Measurements from ENCODE around the gene PCBD1. TPM values are rescaled to one million over a fixed set of nuclear protein-coding genes. Genes with fewer than 3 reads are reported as not detected.
A peak's percentile ranks its signal among the peaks of the same experiment; 100 is the strongest.

The PCBD1 gene
- total and polyA plus RNA-seq, 2 donors from 2014 or later: 90.1 to 371 TPM

- intact Hi-C loops (cut with DNase I): loop anchor here (10.0 kb wide), 2 partner anchors 65 to 415 kb away; partner anchors contain the start of gene SGPL1
- no peak overlapping the region for H3K4me3 ChIP-seq (ENCODE audit: low read length in 3 of 3)
- no peaks in the 10 kb centered on the region for H3K4me1 ChIP-seq (ENCODE audit: control insufficient read depth in 2 of 3, insufficient read depth in 2 of 3, low read depth in 1 of 3, low read length in 3 of 3)
- H3K27ac ChIP-seq (ENCODE audit: low read depth in 2 of 2, low read length in 2 of 2): no peak overlapping the region
- peak; percentile 74 for FAIRE-seq
- H3K27me3 ChIP-seq (ENCODE audit: control insufficient read depth, insufficient read depth, low read length): no peaks in the 10 kb centered on the region
- H3K36me3 ChIP-seq (ENCODE audit: control insufficient read depth in 2 of 3, insufficient read depth in 3 of 3, low read length in 3 of 3): peaks cover 0 to 33% (median 19%) of the 10 kb centered on the region in 3 donors
- H3K9me3 ChIP-seq (ENCODE audit: control insufficient read depth in 2 of 3, insufficient read depth in 1 of 3, low read length in 3 of 3): no peaks in the 10 kb centered on the region
- peak; percentile 96 for TF ChIP-seq CTCF (IDR thresholded peaks at IDR 0.05; ENCODE audit: borderline replicate concordance, extremely low read depth, insufficient read depth)
- H3K9ac ChIP-seq (ENCODE audit: low read length in 3 of 3): no peak overlapping the region
- DNase-seq: peak; percentile 79 to 89 (median 80)
Measured at GRCh38 chr10:70880077-70880534, 8.3 kb downstream of the PCBD1 start.

- DNase-seq (no peak), FAIRE-seq (no peak)
- intact Hi-C loops (cut with DNase I): loop anchor here (10.0 kb wide), 1 partner anchor 314 kb away; no protein-coding TSS in a partner anchor
- TF ChIP-seq CTCF (IDR thresholded peaks at IDR 0.05; ENCODE audit: borderline replicate concordance, extremely low read depth, insufficient read depth): no peak
- Histone ChIP-seq H3K4me1 (ENCODE audit: control insufficient read depth in 2 of 3, insufficient read depth in 2 of 3, low read depth in 1 of 3, low read length in 3 of 3) (no peaks in the 10 kb centered on the region), H3K4me3 (ENCODE audit: low read length in 3 of 3) (no peak overlapping the region), H3K27ac (ENCODE audit: low read depth in 2 of 2, low read length in 2 of 2) (no peak overlapping the region), H3K36me3 (ENCODE audit: control insufficient read depth in 2 of 3, insufficient read depth in 3 of 3, low read length in 3 of 3) (peaks cover 0 to 29% (median 15%) of the 10 kb centered on the region in 3 donors), H3K27me3 (ENCODE audit: control insufficient read depth, insufficient read depth, low read length) (no peaks in the 10 kb centered on the region), H3K9ac (ENCODE audit: low read length in 3 of 3) (no peak overlapping the region), H3K9me3 (ENCODE audit: control insufficient read depth in 2 of 3, insufficient read depth in 1 of 3, low read length in 3 of 3) (no peaks in the 10 kb centered on the region)
Measured at GRCh38 chr10:70879207-70879606, 9.2 kb downstream of the PCBD1 start.

GRCh38 chr10:70874061-70874460 is 14.3 kb downstream of the PCBD1 start:
- no peaks in the 10 kb centered on the region for H3K27me3 ChIP-seq (ENCODE audit: control insufficient read depth, insufficient read depth, low read length)
- FAIRE-seq (no peak), DNase-seq (no peak)
- intact Hi-C loops (cut with DNase I): loop anchor here (10.0 kb wide), 1 partner anchor 309 kb away; no protein-coding TSS in a partner anchor
- no peak overlapping the region for H3K9ac ChIP-seq (ENCODE audit: low read length in 3 of 3)
- H3K27ac ChIP-seq (ENCODE audit: low read depth in 2 of 2, low read length in 2 of 2): no peak overlapping the region
- H3K4me1 ChIP-seq (ENCODE audit: control insufficient read depth in 2 of 3, insufficient read depth in 2 of 3, low read depth in 1 of 3, low read length in 3 of 3): no peaks in the 10 kb centered on the region
- H3K36me3 ChIP-seq (ENCODE audit: control insufficient read depth in 2 of 3, insufficient read depth in 3 of 3, low read length in 3 of 3): peaks cover 3 to 34% (median 22%) of the 10 kb centered on the region in 3 donors
- H3K4me3 ChIP-seq (ENCODE audit: low read length in 3 of 3): no peak overlapping the region
- no peak for TF ChIP-seq CTCF (IDR thresholded peaks at IDR 0.05; ENCODE audit: borderline replicate concordance, extremely low read depth, insufficient read depth)
- no peaks in the 10 kb centered on the region for H3K9me3 ChIP-seq (ENCODE audit: control insufficient read depth in 2 of 3, insufficient read depth in 1 of 3, low read length in 3 of 3)

- no peak overlapping the region for H3K9ac ChIP-seq (ENCODE audit: low read length in 3 of 3)
- peaks cover 3 to 38% (median 21%) of the 10 kb centered on the region in 3 donors for H3K36me3 ChIP-seq (ENCODE audit: control insufficient read depth in 2 of 3, insufficient read depth in 3 of 3, low read length in 3 of 3)
- no peak for TF ChIP-seq CTCF (IDR thresholded peaks at IDR 0.05; ENCODE audit: borderline replicate concordance, extremely low read depth, insufficient read depth)
- FAIRE-seq: no peak
- H3K4me3 ChIP-seq (ENCODE audit: low read length in 3 of 3): no peak overlapping the region
- no peaks in the 10 kb centered on the region for H3K27me3 ChIP-seq (ENCODE audit: control insufficient read depth, insufficient read depth, low read length)
- no peaks in the 10 kb centered on the region for H3K4me1 ChIP-seq (ENCODE audit: control insufficient read depth in 2 of 3, insufficient read depth in 2 of 3, low read depth in 1 of 3, low read length in 3 of 3)
- no peaks in the 10 kb centered on the region for H3K9me3 ChIP-seq (ENCODE audit: control insufficient read depth in 2 of 3, insufficient read depth in 1 of 3, low read length in 3 of 3)
- intact Hi-C loops (cut with DNase I): loop anchor here (10.0 kb wide), 1 partner anchor 307 kb away; no protein-coding TSS in a partner anchor
- no peak overlapping the region for H3K27ac ChIP-seq (ENCODE audit: low read depth in 2 of 2, low read length in 2 of 2)
- DNase-seq: no peak
Measured at GRCh38 chr10:70872291-70872690, 16.1 kb downstream of the PCBD1 start.
